ENCODE results near the gene ORMDL1.
A peak's percentile ranks its signal among the peaks of the same experiment; 100 is the strongest.

ORMDL1 gene

GRCh38 chr2:189783927-189784867 lies at the start of gene ORMDL1, which contains the start of gene PMS1:
Gene ORMDL1, minus strand, starts transcription at chr2:189784339. Its CDS starts 1,744 bp downstream, at chr2:189782595.
Gene PMS1, plus strand, starts transcription at chr2:189784450. Its CDS starts 7,360 bp downstream, at chr2:189791810.
- H3K27ac ChIP-seq: peak within 1 kb of the TSS; percentile 89
- no peak for TF ChIP-seq ZFX (IDR thresholded peaks at IDR 0.05; ENCODE audit: borderline replicate concordance)
- TF ChIP-seq, protein P1, sequence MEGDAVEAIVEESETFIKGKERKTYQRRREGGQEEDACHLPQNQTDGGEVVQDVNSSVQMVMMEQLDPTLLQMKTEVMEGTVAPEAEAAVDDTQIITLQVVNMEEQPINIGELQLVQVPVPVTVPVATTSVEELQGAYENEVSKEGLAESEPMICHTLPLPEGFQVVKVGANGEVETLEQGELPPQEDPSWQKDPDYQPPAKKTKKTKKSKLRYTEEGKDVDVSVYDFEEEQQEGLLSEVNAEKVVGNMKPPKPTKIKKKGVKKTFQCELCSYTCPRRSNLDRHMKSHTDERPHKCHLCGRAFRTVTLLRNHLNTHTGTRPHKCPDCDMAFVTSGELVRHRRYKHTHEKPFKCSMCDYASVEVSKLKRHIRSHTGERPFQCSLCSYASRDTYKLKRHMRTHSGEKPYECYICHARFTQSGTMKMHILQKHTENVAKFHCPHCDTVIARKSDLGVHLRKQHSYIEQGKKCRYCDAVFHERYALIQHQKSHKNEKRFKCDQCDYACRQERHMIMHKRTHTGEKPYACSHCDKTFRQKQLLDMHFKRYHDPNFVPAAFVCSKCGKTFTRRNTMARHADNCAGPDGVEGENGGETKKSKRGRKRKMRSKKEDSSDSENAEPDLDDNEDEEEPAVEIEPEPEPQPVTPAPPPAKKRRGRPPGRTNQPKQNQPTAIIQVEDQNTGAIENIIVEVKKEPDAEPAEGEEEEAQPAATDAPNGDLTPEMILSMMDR (IDR thresholded peaks at IDR 0.05): no peak

GRCh38 chr2:189830510-189830909 lies 46.4 kb upstream of the ORMDL1 start:
- TF ChIP-seq, protein P1 (IDR thresholded peaks at IDR 0.05): no peak
- no peak for TF ChIP-seq ZFX (IDR thresholded peaks at IDR 0.05; ENCODE audit: borderline replicate concordance)
- no peak overlapping the region for H3K27ac ChIP-seq

DNA sequence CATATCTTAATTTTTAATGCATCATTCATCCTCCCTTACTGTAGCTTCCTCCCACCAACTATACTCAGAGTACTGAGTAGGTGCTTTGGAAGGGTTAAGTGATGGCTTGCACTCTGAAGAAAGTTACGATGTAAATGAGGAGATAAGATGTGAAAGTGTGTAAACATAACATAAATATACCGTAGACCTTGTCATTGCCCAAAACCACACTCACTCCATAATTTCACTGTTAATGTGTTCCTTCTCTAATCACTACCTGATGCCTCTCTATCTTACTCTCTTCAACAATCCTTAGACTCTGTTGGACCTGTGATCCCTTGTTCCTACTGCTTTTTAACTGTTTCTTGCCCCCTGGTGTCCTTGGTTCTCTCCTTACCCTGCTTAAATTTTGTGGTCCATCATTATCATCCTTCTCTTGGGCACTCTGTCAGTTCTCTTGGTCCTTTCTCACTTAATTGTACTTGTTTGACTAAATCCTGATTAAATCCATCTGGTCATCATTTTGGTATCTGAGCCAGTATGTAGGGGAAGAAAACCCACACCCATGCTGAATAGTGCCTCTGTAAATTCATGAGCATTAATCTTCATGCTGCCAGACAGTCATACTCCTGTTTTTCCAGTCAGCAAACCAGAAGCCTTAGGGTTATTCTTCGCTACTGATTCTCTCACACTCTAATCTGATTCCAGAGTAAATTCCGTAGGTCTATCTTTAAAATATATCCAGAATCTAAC lies 45.1 kb upstream of the ORMDL1 start:
- TF ChIP-seq ZFX (IDR thresholded peaks at IDR 0.05; ENCODE audit: borderline replicate concordance): no peak
- TF ChIP-seq, protein P1 (IDR thresholded peaks at IDR 0.05): no peak
- H3K27ac ChIP-seq: no peak overlapping the region

DNA sequence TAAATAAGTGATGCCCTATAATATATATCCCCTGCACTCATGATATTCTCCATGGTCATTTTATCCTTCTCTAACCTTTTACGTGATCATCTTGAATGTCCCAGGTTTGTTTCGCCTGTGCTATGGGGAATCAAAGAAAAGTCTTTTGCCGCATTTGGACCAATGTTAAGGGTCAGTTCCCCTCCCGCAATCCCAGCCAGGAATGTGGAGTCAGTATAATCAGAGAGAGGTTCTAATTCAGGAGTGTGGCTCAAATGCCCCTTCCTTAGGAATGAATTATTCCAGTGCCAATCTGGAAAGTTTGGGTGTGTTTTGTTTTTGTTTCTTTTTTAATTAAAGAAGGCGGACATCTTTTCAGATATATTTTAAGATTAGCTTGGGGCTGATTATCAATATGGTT lies 41.9 kb upstream of the ORMDL1 start:
- TF ChIP-seq, protein P1 (IDR thresholded peaks at IDR 0.05): no peak
- no peak for TF ChIP-seq ZFX (IDR thresholded peaks at IDR 0.05; ENCODE audit: borderline replicate concordance)
- no peak overlapping the region for H3K27ac ChIP-seq

GRCh38 chr2:189824694-189825396 lies 40.7 kb upstream of the ORMDL1 start:
- TF ChIP-seq ZFX (IDR thresholded peaks at IDR 0.05; ENCODE audit: borderline replicate concordance): no peak
- TF ChIP-seq, protein P1 (IDR thresholded peaks at IDR 0.05): no peak
- no peak overlapping the region for H3K27ac ChIP-seq

- TF ChIP-seq ZFX (IDR thresholded peaks at IDR 0.05; ENCODE audit: borderline replicate concordance): no peak
- TF ChIP-seq, protein P1 (IDR thresholded peaks at IDR 0.05): no peak
These were observed 38.0 kb upstream of the ORMDL1 start for GRCh38 chr2:189821953-189822748.

More at GRCh38 chr2:189821953-189822748, 38.0 kb upstream of the ORMDL1 start:
- no peak overlapping the region for H3K27ac ChIP-seq

All from 22Rv1 (cell line).